Activated CD4-positive, alpha-beta memory T cell treated with anti-CD3 and anti-CD28 coated beads for 36 hours (primary cell): ENCODE results near the gene RHBDL1. TPM values are rescaled to one million over a fixed set of nuclear protein-coding genes. Genes with fewer than 3 reads are reported as not detected.

Experiments
- CTCF ChIA-PET: fragments of 350-600 bp; sonication (Branson Sonifier 250); formaldehyde crosslinking; loops from one replicate; lab custom pipeline; 2021; ENCODE audit warnings: antibody characterized with exemption, inconsistent platforms; lab: Charles Lee
- POLR2A ChIA-PET: fragments of 350-600 bp; sonication (Branson Sonifier 250); formaldehyde crosslinking; loops from one replicate; lab custom pipeline; 2021; ENCODE audit warnings: antibody characterized with exemption; lab: Charles Lee
- DNase-seq: peaks from one replicate; pipeline ENCODE4 v3.0.0-alpha.2; 2020
- H3K27ac Mint-ChIP-seq: one replicate; pipeline ENCODE4 v1.8.0; 2021; ENCODE audit warnings: mixed read lengths
- H3K27me3 Mint-ChIP-seq: one replicate; pipeline ENCODE4 v1.8.0; 2021; ENCODE audit warnings: mixed read lengths
- H3K36me3 Mint-ChIP-seq: one replicate; pipeline ENCODE4 v1.8.0; 2021; ENCODE audit warnings: mixed read lengths
- H3K4me1 Mint-ChIP-seq: one replicate; pipeline ENCODE4 v1.8.0; 2021; ENCODE audit warnings: low read depth, mixed read lengths
- H3K4me3 Mint-ChIP-seq: one replicate; pipeline ENCODE4 v1.8.0; 2021; ENCODE audit warnings: mild to moderate bottlenecking, mixed read lengths
- H3K9me3 Mint-ChIP-seq: one replicate; pipeline ENCODE4 v1.8.0; 2021; ENCODE audit warnings: mixed read lengths
- intact Hi-C: fragments of 100-400 bp; cut with micrococcal nuclease; formaldehyde crosslinking; loops from one replicate; pipeline ENCODE4 v1.15.1; 2023
- total RNA-seq, 2 experiments: library from RNA; stranded (reverse); gene quantifications; one replicate each; pipeline ENCODE4 v1.2.3, GENCODE V29; 2021

Gene RHBDL1
- total RNA-seq, 2 experiments from 2014 or later: 0.57 to 0.82 TPM

GRCh38 chr16:679814-680624, 4.5 kb downstream of the RHBDL1 start, which contains the start of gene STUB1:
STUB1 (plus strand) TSS chr16:680410; CDS start chr16:680526, 116 bp downstream.
- ChIA-PET POLR2A (interaction anchor here (0.8 to 2.2 kb wide), 5 partner anchors 10 to 49 kb away, joined by 3 to 12 read pairs (median 5); partner anchors contain the start of gene WDR24), CTCF (interaction anchor here (0.5 to 1.6 kb wide), 5 partner anchors 12 to 323 kb away, joined by 3 to 6 read pairs (median 4); partner anchors contain the start of gene RHOT2)
- Mint-ChIP-seq H3K4me3 (peak within 1 kb of the TSS; percentile 82), H3K36me3 (peaks cover 17% of the 10 kb centered on the region), H3K27me3 (no peaks in the 10 kb centered on the region), H3K9me3 (no peaks in the 10 kb centered on the region), H3K27ac (peak within 1 kb of the TSS; percentile 87), H3K4me1 (peaks cover 39% of the 10 kb centered on the region)
- intact Hi-C loops: loop anchor here (5.0 kb wide), 1 partner anchor 93 kb away; no protein-coding TSS in a partner anchor
- DNase-seq: peak; percentile 94

- no peak overlapping the region for H3K27ac Mint-ChIP-seq
- peaks cover 17% of the 10 kb centered on the region for H3K36me3 Mint-ChIP-seq
- no peak for DNase-seq
- intact Hi-C loops: loop anchor here (5.0 kb wide), 1 partner anchor 93 kb away; no protein-coding TSS in a partner anchor
- peak overlapping the region; percentile 82 for H3K4me3 Mint-ChIP-seq
- peaks cover 35% of the 10 kb centered on the region for H3K4me1 Mint-ChIP-seq
- ChIA-PET POLR2A (interaction anchor here (0.8 to 2.2 kb wide), 5 partner anchors 9 to 48 kb away, joined by 3 to 12 read pairs (median 5); partner anchors contain the start of gene WDR24), CTCF (interaction anchor here (0.5 to 1.6 kb wide), 6 partner anchors 13 to 323 kb away, joined by 3 to 6 read pairs (median 4); partner anchors contain the start of gene RHOT2)
- H3K9me3 Mint-ChIP-seq: no peaks in the 10 kb centered on the region
- no peaks in the 10 kb centered on the region for H3K27me3 Mint-ChIP-seq
Measured at GRCh38 chr16:680625-680945, 5.1 kb downstream of the RHBDL1 start.

- Mint-ChIP-seq H3K27me3 (no peaks in the 10 kb centered on the region), H3K9me3 (no peaks in the 10 kb centered on the region), H3K36me3 (peaks cover 19% of the 10 kb centered on the region), H3K4me3 (peak overlapping the region; percentile 82), H3K27ac (peak overlapping the region; percentile 51), H3K4me1 (peaks cover 38% of the 10 kb centered on the region)
- POLR2A ChIA-PET: interaction anchor here (0.7 to 2.2 kb wide), 6 partner anchors 9 to 47 kb away, joined by 3 to 12 read pairs (median 4); partner anchors contain the start of gene WDR24
- intact Hi-C loops: loop anchor here (5.0 kb wide), 1 partner anchor 94 kb away; no protein-coding TSS in a partner anchor
- CTCF ChIA-PET: interaction anchor here (0.5 to 1.6 kb wide), 6 partner anchors 13 to 322 kb away, joined by 3 to 6 read pairs (median 4); partner anchors contain the start of gene RHOT2
- DNase-seq: peak; percentile 46
Measured at GRCh38 chr16:680967-681745, 5.7 kb downstream of the RHBDL1 start.

GRCh38 chr16:681746-682427, 6.4 kb downstream of the RHBDL1 start:
- peak overlapping the region; percentile 82 for H3K4me3 Mint-ChIP-seq
- no peak for DNase-seq
- ChIA-PET CTCF (interaction anchor here (0.6 to 1.6 kb wide), 4 partner anchors 30 to 102 kb away, joined by 3 to 4 read pairs (median 4); no protein-coding TSS in a partner anchor), POLR2A (interaction anchor here (0.7 to 1.8 kb wide), 2 partner anchors 8 to 13 kb away, joined by 3 to 12 read pairs; partner anchors contain the start of gene WDR24)
- H3K27me3 Mint-ChIP-seq: no peaks in the 10 kb centered on the region
- peak overlapping the region; percentile 51 for H3K27ac Mint-ChIP-seq
- intact Hi-C loops: loop anchor here (5.0 kb wide), 1 partner anchor 95 kb away; no protein-coding TSS in a partner anchor
- H3K36me3 Mint-ChIP-seq: peaks cover 19% of the 10 kb centered on the region
- H3K4me1 Mint-ChIP-seq: peaks cover 35% of the 10 kb centered on the region
- H3K9me3 Mint-ChIP-seq: no peaks in the 10 kb centered on the region

GRCh38 chr16:682493-683395, 7.3 kb downstream of the RHBDL1 start:
- no peak for DNase-seq
- Mint-ChIP-seq H3K4me1 (peaks cover 33% of the 10 kb centered on the region), H3K4me3 (peak overlapping the region; percentile 82), H3K27me3 (no peaks in the 10 kb centered on the region), H3K36me3 (peaks cover 21% of the 10 kb centered on the region), H3K9me3 (no peaks in the 10 kb centered on the region), H3K27ac (peak overlapping the region; percentile 64)
- ChIA-PET POLR2A (no interaction called here), CTCF (interaction anchor here (0.6 kb wide), 1 partner anchor 42 kb away, joined by 3 read pairs; no protein-coding TSS in a partner anchor)
- intact Hi-C loops: loop anchor here (5.0 kb wide), 1 partner anchor 95 kb away; no protein-coding TSS in a partner anchor

- H3K9me3 Mint-ChIP-seq: no peaks in the 10 kb centered on the region
- DNase-seq: no peak
- ChIA-PET POLR2A (interaction anchor here (0.6 to 1.3 kb wide), 3 partner anchors 8 to 95 kb away, joined by 3 read pairs; partner anchors contain the start of genes RHBDL1 and RHOT2), CTCF (no interaction called here)
- peak overlapping the region; percentile 64 for H3K27ac Mint-ChIP-seq
- H3K27me3 Mint-ChIP-seq: no peaks in the 10 kb centered on the region
- intact Hi-C loops: loop anchor here (2.0 to 5.0 kb wide), 2 partner anchors 47 to 96 kb away; partner anchors contain the start of gene METTL26
- H3K4me1 Mint-ChIP-seq: peaks cover 33% of the 10 kb centered on the region
- H3K4me3 Mint-ChIP-seq: peak overlapping the region; percentile 82
- H3K36me3 Mint-ChIP-seq: peaks cover 21% of the 10 kb centered on the region
Measured at GRCh38 chr16:683396-684070, 8.1 kb downstream of the RHBDL1 start.

GRCh38 chr16:684071-684794, 8.8 kb downstream of the RHBDL1 start, which contains the start of gene JMJD8:
JMJD8 (minus strand) TSS chr16:684334; CDS start chr16:684319, 15 bp downstream.
- H3K4me3 Mint-ChIP-seq: peak within 1 kb of the TSS; percentile 82
- H3K36me3 Mint-ChIP-seq: peaks cover 21% of the 10 kb centered on the region
- no peaks in the 10 kb centered on the region for H3K9me3 Mint-ChIP-seq
- H3K4me1 Mint-ChIP-seq: peaks cover 37% of the 10 kb centered on the region
- H3K27ac Mint-ChIP-seq: peak within 1 kb of the TSS; percentile 74
- peak; percentile 98 for DNase-seq
- H3K27me3 Mint-ChIP-seq: no peaks in the 10 kb centered on the region
- POLR2A ChIA-PET: interaction anchor here (0.5 to 1.3 kb wide), 4 partner anchors 8 to 95 kb away, joined by 3 read pairs; partner anchors contain the start of genes RHBDL1 and RHOT2
- intact Hi-C loops: loop anchor here (2.0 to 5.0 kb wide), 2 partner anchors 47 to 97 kb away; partner anchors contain the start of gene METTL26
- CTCF ChIA-PET: no interaction called here

- intact Hi-C loops: loop anchor here (2.0 to 5.0 kb wide), 2 partner anchors 48 to 98 kb away; partner anchors contain the start of gene METTL26
- Mint-ChIP-seq H3K9me3 (no peaks in the 10 kb centered on the region), H3K4me1 (peaks cover 38% of the 10 kb centered on the region), H3K27me3 (no peaks in the 10 kb centered on the region), H3K36me3 (peaks cover 21% of the 10 kb centered on the region), H3K27ac (no peak overlapping the region), H3K4me3 (no peak overlapping the region)
- ChIA-PET CTCF (no interaction called here), POLR2A (no interaction called here)
- DNase-seq: no peak
Measured at GRCh38 chr16:684961-685696, 9.7 kb downstream of the RHBDL1 start.
